ENCODE results near the gene CISTR.

GRCh38 chr12:53781228-53781801 is 29.5 kb upstream of the CISTR start:
- TF ChIP-seq CTCF (IDR thresholded peaks at IDR 0.05; ENCODE audit: borderline replicate concordance, extremely low read depth, low read length, poor library complexity, severe bottlenecking) (no peak), EZH2 (IDR thresholded peaks at IDR 0.05; ENCODE audit: borderline replicate concordance, low read depth, low read length, severe bottlenecking) (no peak)

Data from DND-41 (cell line).